Ishikawa (cell line): Measurements from ENCODE around the gene SCN2B.

Source experiments
- EP300 ChIP-seq: IDR thresholded peaks from 2 replicates; pipeline ENCODE4 v1.6.1; 2012; ENCODE audit warnings: borderline replicate concordance
- MAX ChIP-seq: IDR thresholded peaks from 2 replicates; pipeline ENCODE4 v1.6.1; 2012
- NFIC ChIP-seq: IDR thresholded peaks from 2 replicates; pipeline ENCODE4 v1.6.1; 2012
- RAD21 ChIP-seq: IDR thresholded peaks from 2 replicates; pipeline ENCODE4 v1.6.1; 2012; ENCODE audit warnings: low read depth
- REST ChIP-seq: IDR thresholded peaks from 2 replicates; pipeline ENCODE4 v1.6.1; 2012; ENCODE audit warnings: low read depth, mild to moderate bottlenecking
- TAF1 ChIP-seq: IDR thresholded peaks from 2 replicates; pipeline ENCODE4 v1.6.1; 2012; ENCODE audit warnings: low read depth, mild to moderate bottlenecking
- TCF12 ChIP-seq: IDR thresholded peaks from 2 replicates; pipeline ENCODE4 v1.6.1; 2012; ENCODE audit warnings: low read depth
- TEAD4 ChIP-seq: IDR thresholded peaks from 2 replicates; pipeline ENCODE4 v1.6.1; 2012
- USF1 ChIP-seq: IDR thresholded peaks from 2 replicates; pipeline ENCODE4 v1.6.1; 2012

DNA sequence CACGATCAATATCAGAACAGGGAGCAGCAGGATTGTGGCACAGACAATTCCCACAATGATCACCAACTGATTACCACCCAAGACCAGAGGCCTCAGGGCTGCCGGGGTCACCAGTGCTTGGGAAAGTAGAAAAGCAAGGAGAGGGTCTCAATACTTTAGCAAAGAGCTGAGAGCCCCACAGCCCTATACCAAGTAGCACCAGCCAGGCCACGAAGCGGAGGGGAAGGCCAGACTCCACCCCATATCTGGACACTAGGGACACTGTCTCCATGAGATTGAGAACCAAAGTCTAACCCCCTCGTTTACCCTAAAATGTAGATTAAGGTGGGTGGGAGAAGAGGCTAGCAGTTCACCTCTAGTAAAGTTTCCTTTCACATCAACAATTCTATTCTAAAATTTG is 24.1 kb upstream of the SCN2B start:
- TF ChIP-seq EP300 (no peak), USF1 (no peak), TAF1 (no peak), MAX (no peak), TEAD4 (no peak), RAD21 (no peak), NFIC (no peak), REST (no peak), TCF12 (no peak)
